ENCODE data around the gene CXCR5.

Gene CXCR5

DNA sequence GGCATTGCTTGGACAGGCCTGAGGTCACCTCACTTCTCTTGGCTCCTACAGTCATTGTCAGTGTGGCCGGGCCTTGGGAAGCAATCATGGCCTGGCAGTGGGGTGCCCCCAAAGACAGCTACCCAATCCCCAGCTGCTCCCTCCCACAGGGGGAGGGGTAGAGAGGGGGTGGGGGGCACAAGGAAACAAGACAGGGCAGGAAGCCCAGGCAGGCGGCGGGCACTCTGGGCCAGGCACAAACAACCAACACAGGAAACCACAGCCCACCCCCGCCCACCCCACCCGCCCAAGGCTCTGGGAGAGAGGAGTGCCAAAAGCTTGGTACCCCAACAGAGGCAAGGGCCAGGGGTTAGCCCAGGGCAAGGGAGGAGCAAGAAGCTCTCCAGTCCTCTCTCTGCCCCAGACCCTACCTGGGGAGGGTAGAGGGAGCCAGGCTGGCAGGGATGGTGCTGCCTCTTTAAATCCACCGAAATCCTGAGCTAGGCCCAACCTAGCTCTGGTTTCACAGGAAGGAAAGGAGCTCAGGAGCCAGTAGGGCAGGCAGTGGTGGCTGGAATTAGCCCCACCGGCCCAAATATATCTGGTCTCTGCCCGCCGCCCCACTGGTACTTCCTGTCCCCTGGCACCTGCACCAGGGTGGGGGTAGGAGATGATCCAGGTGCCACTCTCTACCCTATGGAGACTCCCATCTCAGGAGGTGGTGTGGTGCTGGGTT lies 29.9 kb downstream of the CXCR5 start:
- TF ChIP-seq CTCF (IDR thresholded peaks at IDR 0.05; ENCODE audit: borderline replicate concordance, insufficient read depth, low read depth, low read length), result no peak
- H3K4me3 ChIP-seq (ENCODE audit: low read depth, low read length), result no peak overlapping the region

DNA sequence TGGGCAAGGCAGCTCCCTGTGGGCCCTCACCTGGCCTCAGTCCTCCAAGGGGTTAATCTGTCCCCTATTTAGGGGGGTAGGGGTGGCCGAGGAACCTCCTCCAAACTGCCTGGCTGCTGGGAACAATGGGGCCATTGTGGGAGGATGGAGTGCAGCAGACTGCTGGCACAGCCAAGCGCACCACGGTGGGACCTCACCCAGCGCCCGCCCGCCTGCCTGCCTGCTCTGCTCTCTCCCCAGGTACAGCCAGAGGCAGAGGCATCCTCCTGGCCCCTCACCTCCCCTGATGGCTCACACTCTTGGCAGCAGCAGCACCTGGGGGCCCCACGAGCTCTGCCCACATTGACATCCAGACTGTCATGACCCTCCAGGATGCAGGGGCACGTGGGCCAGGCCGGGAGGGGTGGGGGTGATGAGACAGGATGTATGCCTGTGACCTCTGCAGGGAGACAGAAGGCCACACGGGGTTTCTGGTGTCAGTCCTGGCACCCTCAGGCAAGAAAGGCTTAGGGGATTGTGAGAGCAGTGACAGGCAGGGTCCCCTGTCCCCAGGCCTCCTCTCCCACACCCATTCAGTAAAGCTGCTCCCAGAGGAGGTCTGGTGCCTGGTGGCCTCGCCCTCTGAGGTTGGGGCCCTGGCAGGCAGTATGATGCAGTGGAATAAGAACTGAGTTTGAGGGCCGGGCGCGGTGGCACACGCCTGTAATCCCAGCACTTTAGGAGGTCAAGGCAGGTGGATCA lies 30.7 kb downstream of the CXCR5 start:
- TF ChIP-seq CTCF (IDR thresholded peaks at IDR 0.05; ENCODE audit: borderline replicate concordance, insufficient read depth, low read depth, low read length), result no peak
- no peak overlapping the region for H3K4me3 ChIP-seq (ENCODE audit: low read depth, low read length)

- TF ChIP-seq CTCF (IDR thresholded peaks at IDR 0.05; ENCODE audit: borderline replicate concordance, insufficient read depth, low read depth, low read length), result no peak
- H3K4me3 ChIP-seq (ENCODE audit: low read depth, low read length), result no peak overlapping the region
These were observed 31.3 kb downstream of the CXCR5 start for GRCh38 chr11:118914987-118915386.

DNA sequence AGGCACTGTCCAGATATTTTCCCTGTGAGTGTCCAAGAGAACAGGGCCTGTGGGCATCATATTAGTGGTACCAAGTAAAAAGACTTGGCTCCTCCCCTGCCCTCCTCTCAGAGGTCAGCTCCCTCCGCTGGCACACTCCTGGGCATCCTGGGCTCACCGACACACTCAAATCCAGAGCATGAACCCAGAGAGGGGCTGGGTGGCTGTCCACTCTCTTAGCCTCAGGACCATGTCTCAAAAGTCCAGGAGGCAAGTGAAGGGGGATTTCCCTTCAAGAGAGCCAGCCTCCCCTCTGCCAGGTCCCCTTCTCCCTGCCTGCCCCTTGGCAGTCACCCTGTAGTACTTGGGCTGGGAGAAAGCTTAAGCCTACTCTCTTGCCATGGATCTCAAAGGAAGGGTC lies 31.7 kb downstream of the CXCR5 start:
- no peak for TF ChIP-seq CTCF (IDR thresholded peaks at IDR 0.05; ENCODE audit: borderline replicate concordance, insufficient read depth, low read depth, low read length)

GRCh38 chr11:118915941-118916841 lies 32.5 kb downstream of the CXCR5 start:
- no peak for TF ChIP-seq CTCF (IDR thresholded peaks at IDR 0.05; ENCODE audit: borderline replicate concordance, insufficient read depth, low read depth, low read length)
- H3K4me3 ChIP-seq (ENCODE audit: low read depth, low read length), result no peak overlapping the region

More for the DNA sequence above, 31.7 kb downstream of the CXCR5 start:
- no peak overlapping the region for H3K4me3 ChIP-seq (ENCODE audit: low read depth, low read length)

DNA sequence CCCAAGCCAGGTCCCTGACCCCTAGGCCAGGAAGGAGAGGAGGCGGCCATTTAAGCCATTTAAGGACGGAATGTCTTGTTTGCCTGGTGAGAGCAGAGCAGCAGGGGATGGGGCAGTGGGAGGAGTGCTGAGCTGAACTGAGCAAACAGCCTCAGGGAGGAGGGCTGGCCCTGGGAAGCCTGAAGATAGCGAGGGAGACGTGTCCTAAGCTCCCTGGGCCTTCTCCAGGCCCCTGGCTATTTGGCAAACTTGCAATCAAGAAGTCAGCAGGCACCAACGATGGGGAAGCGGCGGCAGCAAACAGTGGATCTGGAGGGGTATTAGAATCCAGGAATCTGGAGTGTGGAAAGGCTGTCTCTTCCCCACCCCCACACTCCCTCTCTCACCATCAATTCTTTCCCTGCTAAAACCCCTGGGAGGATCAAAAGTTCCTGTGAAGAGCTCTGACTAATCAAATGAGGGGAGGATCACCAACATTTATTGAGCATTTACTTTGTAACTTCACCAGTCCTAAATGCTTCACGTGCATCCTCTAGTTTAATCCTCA lies 33.2 kb downstream of the CXCR5 start:
- TF ChIP-seq CTCF (IDR thresholded peaks at IDR 0.05; ENCODE audit: borderline replicate concordance, insufficient read depth, low read depth, low read length), result no peak
- no peak overlapping the region for H3K4me3 ChIP-seq (ENCODE audit: low read depth, low read length)

Data from GM12875 (cell line).